Measurements from ENCODE around the gene OTUD6A. TPM values are rescaled to one million over a fixed set of nuclear protein-coding genes. Genes with fewer than 3 reads are reported as not detected.
A peak's percentile ranks its signal among the peaks of the same experiment; 100 is the strongest.

The OTUD6A gene
- total RNA-seq, 2 donors from 2014 or later, result not detected

DNA sequence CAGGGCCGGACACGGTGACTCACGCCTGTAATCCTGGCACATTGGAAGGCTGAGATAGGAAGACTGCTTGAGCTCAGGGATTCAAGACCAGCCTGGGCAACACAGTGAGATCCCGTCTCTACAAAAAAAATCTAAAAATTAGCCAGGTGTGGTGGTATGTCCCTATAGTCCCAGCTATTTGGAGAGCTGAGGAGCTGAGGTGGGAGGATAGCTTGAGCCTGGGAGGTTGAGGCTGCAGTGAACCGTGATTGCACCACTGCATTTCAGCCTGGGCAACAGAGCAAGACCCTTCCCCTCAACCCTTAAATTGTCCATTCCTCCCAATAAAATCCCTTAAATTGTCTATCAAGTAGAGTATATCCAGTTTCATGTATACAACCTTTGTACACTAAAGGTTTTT lies 17.0 kb downstream of the OTUD6A start:
- Histone ChIP-seq H3K9me3 (no peaks in the 10 kb centered on the region), H3K4me1 (no peaks in the 10 kb centered on the region), H3K27me3 (no peaks in the 10 kb centered on the region), H3K36me3 (no peaks in the 10 kb centered on the region), H3K27ac (no peak overlapping the region), H3K4me3 (no peak overlapping the region)
- no peak for DNase-seq (ENCODE audit: low spot score)
- TF ChIP-seq, protein P1, sequence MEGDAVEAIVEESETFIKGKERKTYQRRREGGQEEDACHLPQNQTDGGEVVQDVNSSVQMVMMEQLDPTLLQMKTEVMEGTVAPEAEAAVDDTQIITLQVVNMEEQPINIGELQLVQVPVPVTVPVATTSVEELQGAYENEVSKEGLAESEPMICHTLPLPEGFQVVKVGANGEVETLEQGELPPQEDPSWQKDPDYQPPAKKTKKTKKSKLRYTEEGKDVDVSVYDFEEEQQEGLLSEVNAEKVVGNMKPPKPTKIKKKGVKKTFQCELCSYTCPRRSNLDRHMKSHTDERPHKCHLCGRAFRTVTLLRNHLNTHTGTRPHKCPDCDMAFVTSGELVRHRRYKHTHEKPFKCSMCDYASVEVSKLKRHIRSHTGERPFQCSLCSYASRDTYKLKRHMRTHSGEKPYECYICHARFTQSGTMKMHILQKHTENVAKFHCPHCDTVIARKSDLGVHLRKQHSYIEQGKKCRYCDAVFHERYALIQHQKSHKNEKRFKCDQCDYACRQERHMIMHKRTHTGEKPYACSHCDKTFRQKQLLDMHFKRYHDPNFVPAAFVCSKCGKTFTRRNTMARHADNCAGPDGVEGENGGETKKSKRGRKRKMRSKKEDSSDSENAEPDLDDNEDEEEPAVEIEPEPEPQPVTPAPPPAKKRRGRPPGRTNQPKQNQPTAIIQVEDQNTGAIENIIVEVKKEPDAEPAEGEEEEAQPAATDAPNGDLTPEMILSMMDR (IDR thresholded peaks at IDR 0.05), result no peak

DNA sequence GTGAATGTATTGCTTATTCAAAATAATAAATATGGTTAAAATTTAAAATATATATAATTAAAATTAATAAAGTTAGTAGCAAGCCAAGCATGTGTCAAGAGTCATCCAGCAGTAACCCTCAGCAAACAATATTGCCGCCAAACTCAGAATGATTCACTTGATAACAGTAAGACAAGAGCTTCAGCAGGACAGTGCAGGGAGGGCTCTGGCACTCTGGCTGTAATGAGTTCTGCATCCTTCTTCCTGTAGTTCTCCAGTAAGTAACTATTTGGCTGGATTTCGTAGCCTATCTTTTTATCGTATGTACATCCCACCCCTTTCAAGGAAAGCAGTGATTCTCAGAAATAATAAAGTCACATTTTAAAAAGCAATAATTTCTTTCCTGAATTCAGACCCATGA lies 17.6 kb downstream of the OTUD6A start:
- TF ChIP-seq, protein P1 (IDR thresholded peaks at IDR 0.05), result no peak
- H3K9me3 ChIP-seq, result no peaks in the 10 kb centered on the region
- no peak for DNase-seq (ENCODE audit: low spot score)
- H3K27me3 ChIP-seq, result no peaks in the 10 kb centered on the region
- no peak overlapping the region for H3K27ac ChIP-seq
- no peak overlapping the region for H3K4me3 ChIP-seq
- H3K36me3 ChIP-seq, result no peaks in the 10 kb centered on the region
- H3K4me1 ChIP-seq, result no peaks in the 10 kb centered on the region

DNA sequence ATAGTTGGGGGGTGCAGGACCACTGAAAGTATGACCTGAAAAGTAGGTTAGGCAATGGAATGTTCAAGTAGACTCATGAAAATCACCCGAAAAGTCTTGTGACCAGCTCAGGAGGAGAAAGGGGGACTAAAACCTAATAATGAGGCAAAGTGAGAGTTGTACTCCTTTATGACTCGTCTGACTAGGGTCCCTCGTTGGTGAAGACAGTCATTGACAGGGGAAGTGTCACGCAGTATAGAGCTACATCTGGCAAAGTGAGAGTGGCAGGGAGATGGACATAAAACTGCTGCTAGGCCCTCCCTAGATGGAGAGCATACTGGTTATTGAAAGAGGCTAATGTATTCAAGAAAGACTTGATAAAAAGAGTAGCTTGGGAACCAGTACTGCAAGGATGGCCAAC lies 20.5 kb downstream of the OTUD6A start:
- no peaks in the 10 kb centered on the region for H3K36me3 ChIP-seq
- no peak overlapping the region for H3K27ac ChIP-seq
- H3K27me3 ChIP-seq, result no peaks in the 10 kb centered on the region
- H3K9me3 ChIP-seq, result no peaks in the 10 kb centered on the region
- DNase-seq (ENCODE audit: low spot score), result no peak
- H3K4me1 ChIP-seq, result peaks cover 0 to under 1% of the 10 kb centered on the region in 2 donors
- no peak overlapping the region for H3K4me3 ChIP-seq
- TF ChIP-seq, protein P1 (IDR thresholded peaks at IDR 0.05), result no peak

DNA sequence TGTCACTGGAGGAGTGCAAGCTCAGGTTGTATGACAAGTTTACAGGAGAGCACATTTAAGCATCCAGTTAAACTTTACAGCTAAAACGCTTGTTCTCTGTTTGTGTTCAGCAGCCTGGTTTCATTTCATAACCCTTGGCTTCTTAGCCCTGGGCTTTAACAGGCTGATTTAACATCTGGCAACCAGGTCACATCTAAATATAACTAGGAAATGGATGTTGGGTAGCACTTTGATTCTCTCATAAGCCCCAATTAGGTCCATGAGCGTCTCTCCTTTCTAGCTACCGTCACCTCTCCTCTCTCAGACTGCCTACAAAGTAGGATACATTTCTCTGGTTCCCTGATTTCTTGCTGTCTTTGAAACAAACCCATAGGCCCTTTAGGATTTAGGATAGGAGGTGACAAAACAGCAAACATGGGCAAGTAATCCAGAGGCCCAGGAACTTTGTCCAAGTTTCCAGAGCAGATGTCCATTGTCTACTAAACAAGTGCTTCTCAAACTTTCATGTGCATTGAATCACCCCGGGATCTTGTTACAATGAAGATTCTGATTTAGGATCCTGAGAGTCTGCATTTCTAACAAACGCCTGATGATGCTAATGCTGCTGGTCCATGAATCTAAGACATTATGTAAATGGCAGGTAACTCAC lies 22.5 kb downstream of the OTUD6A start:
- TF ChIP-seq, protein P1 (IDR thresholded peaks at IDR 0.05), result no peak

DNA sequence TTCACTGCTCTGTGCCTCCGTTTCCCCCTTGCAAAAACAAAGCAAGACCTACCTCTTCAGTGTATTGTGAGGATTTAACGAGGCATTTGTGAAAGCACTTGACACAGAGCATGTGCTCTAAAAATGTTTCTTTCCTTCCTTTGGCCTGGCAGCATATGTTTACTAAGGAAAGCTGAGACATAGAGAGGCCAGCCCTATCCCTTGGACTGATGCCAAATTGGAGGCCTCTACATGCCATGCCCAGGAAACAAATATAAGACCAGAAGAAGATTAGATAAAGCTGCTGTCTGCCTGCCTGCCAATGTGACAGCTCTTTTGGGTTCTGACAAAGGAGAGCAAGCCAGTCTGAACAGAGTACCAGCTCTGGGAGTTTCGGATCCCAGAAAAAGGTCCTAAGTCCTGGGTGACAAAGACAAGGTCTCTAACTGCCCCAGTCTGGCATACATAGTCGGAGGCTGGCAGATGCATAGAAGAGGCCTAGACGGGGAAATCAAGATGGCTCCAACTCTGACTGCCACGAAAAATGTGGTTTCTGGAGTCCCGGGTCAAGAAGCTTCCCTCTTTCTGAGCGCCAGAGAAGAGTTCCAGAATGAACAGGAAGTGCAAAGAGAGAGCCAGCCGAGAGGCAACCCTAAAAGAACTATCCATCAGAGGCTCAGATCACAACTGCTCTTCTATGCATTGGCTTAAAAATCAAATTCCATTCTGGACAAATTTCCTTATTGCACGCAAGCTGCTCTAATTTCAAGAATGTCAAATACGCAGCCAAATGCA lies 25.8 kb downstream of the OTUD6A start:
- H3K27ac ChIP-seq, result peak overlapping the region in 1 of 2 donors; percentile 35
- no peak overlapping the region for H3K4me3 ChIP-seq
- no peaks in the 10 kb centered on the region for H3K9me3 ChIP-seq
- H3K4me1 ChIP-seq, result peaks cover 0 to 5% of the 10 kb centered on the region in 2 donors
- no peaks in the 10 kb centered on the region for H3K36me3 ChIP-seq
- H3K27me3 ChIP-seq, result no peaks in the 10 kb centered on the region
- TF ChIP-seq, protein P1 (IDR thresholded peaks at IDR 0.05), result no peak
- DNase-seq (ENCODE audit: low spot score), result no peak

More for the DNA sequence above, 22.5 kb downstream of the OTUD6A start:
- no peak overlapping the region for H3K27ac ChIP-seq
- H3K4me1 ChIP-seq, result peaks cover 0 to 5% of the 10 kb centered on the region in 2 donors
- H3K27me3 ChIP-seq, result no peaks in the 10 kb centered on the region
- H3K4me3 ChIP-seq, result no peak overlapping the region
- no peaks in the 10 kb centered on the region for H3K9me3 ChIP-seq
- DNase-seq (ENCODE audit: low spot score), result no peak
- H3K36me3 ChIP-seq, result no peaks in the 10 kb centered on the region
